Measurements from ENCODE around the gene LAMA2.

Gene LAMA2

DNA sequence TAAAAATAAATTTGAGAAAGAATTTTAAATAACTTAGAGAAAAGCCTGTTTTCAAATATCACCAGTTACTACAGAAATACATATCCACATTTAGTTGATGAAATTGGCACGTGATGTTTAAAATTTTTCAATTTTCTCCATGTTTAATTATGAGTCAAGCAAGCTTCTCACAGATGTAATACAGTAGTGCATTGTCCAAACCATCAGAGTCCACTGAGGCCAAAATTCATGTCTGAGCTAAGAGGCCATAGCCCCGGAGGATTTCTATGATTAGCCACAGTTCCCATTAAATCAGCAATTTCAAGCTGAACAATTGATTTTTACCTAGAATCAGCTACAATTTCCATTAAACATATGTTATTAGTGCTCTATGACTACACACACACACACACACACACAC is 387.0 kb downstream of the LAMA2 start:
- no peak for DNase-seq (ENCODE audit: low spot score)

DNA sequence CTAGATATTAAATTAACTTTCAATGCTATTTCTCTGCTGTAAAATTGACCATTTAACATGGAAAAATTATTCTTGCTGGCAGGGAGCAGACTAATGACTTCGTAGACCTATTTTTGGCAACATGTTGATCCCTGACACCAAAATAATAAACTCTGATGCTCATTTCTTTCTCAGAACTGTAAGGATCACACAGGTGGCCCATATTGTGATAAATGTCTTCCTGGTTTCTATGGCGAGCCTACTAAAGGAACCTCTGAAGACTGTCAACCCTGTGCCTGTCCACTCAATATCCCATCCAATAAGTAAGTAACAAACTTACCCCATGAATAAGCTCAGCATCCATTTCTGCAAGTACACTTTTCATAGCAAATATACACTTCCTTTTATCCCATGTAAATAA is 387.5 kb downstream of the LAMA2 start:
- no peak for DNase-seq (ENCODE audit: low spot score)

DNA sequence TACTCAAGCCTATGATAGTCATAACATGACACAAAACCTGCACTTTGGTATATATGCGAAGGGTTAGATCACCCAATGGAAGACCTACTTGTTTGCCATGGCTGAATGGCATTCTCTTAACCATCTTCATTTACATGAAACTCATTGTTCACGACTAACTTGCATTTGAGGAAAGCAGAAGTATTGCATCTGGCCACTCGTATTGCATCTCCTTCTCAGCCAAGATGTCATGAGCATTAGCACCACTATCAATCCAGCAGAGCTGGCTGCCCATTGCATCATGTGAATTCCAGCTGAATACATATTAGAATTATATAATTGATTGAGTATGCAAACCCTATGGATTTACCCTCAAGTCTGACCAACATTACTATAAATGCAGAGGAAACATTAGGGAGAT is 390.2 kb downstream of the LAMA2 start:
- no peak for DNase-seq (ENCODE audit: low spot score)

DNA sequence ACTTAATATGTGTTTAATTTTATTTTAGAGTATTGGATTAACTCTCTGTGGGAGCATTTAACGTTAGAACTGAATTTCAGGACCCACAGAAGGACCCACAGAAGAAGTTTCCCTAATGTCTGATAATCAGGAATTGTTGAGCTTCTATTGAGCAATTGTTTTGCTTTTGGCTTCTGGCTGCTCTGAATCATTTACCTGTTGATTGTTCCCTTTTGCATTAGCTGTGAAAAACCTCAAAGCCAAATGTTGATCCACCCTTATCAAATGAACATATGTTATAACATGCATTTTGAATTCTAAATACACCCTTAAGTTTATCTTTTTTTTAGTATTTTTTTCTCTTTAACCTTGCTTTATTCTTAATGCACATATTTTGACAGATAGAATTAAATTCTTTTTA is 393.5 kb downstream of the LAMA2 start:
- no peak for DNase-seq (ENCODE audit: low spot score)

DNA sequence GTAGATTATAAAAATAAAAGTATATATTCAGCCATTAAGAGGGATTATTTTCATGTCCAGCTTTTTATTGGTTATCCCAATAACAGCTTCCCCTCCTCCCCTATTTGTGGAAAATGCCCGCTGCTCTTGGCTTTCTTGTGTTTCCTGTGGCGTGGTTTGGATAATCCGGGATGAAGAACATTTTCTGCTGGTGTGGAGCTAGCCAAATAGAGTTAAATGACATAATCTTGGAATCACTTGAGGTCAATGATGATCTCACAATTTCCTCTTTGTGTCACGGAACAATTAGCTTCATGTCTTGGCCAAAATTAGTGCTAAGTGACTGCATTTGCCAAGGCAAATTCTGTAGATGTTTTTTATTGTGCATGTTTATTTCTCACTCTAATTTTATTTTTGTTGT is 394.0 kb downstream of the LAMA2 start:
- no peak for DNase-seq (ENCODE audit: low spot score)

DNA sequence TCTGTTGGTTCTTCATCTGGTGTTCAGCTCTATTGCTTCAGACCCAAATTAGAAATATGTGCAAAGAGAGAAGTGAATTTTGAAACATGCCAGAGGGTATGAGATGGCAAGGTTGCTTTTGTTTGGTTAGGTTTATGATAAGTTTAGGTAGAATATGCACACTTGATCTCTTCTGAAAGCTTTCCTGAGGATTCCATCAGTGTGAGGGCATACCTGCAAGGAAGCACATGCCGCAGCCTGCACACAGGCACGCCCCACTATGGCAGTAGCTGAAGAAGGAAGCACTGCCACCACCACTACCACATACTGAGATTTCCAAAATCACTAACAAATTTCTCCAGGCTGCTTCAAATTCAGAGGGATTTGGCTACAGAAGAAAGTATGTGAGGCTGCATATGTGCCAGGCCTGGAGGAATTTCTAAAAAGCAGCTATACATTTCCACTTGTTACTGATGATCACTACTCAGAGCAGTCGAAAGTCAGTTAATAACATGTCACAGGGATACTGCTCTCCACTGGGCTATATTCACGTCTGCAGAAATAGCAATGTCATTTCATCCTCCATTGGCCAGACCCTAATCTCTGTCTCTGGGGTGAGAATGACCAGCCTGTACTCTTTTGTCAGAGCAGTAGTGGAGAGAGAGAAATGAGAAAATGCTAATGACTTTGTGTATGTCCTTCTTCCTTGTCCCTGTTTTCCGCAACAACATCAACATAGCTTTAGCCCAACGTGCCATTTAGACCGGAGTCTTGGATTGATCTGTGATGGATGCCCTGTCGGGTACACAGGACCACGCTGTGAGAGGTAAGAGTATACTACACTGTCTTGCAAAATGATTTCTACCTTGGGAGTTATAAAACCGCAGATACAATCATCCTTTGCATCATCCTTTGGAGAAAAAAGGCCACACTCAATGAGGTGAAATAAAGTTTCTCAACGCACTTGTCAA is 396.7 kb downstream of the LAMA2 start:
- no peak for DNase-seq (ENCODE audit: low spot score)

DNA sequence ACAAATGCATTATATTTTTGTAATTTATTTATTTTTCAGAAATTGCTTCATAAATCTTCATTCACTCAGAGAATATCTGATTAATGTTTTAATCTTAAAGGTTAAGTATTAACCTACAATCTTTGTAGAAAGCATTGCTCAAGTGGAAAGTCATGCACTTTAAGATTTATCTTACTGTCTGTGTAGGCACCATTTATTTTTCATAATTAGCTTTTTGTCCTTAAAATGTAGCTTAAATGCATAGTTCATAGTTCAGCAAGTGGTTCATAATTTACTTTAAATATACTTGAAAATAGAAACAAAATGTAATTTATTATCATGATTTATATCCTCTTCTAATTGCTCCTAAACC is 397.3 kb downstream of the LAMA2 start:
- no peak for DNase-seq (ENCODE audit: low spot score)

DNA sequence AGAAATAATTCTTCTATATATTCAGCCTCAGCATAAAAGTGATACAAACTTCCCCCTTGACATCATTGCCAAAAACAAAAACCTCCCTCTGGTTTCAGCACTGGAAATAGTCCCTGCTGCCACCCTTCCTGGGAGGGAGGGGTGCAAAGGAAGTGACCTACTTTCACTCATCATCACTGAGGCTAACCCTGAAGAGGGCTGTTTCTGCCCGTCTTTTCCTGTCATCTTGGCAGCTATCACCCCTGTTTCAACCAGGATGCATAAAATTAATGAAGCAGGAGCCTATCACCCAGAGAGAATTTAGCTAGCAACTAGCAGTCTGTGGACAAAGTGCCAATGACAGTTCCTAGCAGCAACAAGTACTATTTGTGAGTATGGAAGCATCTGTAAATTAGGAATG is 397.8 kb downstream of the LAMA2 start:
- DNase-seq (ENCODE audit: low spot score), result peak; percentile 28

DNA sequence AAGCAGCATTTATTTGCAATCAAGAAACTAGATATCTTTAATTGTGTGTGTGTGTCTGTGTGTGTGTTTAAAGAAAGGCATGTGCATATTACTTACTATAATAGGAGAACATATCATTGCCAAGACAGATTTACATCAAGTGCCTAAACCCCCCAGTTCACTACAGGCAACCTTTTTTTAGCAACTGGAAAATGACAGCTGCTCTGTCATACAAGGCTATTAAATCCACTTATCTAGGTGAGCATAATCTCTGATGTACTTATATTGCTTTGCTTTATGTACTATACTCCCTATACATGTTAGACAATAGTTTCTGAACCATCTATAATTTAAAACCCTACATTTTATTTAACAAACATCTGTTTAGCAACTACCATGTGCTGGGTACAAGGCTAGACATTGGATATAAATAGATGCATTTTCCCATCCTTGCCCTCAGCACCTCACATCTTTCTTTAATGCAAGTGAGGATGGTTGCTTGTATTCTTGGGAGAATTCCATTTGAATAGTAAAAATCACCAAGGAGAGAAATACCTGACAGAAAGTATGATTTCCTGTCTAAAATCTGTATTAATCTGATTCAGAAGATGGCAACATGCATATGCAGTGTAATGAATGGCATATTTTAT is 398.3 kb downstream of the LAMA2 start:
- DNase-seq (ENCODE audit: low spot score), result peak; percentile 31

DNA sequence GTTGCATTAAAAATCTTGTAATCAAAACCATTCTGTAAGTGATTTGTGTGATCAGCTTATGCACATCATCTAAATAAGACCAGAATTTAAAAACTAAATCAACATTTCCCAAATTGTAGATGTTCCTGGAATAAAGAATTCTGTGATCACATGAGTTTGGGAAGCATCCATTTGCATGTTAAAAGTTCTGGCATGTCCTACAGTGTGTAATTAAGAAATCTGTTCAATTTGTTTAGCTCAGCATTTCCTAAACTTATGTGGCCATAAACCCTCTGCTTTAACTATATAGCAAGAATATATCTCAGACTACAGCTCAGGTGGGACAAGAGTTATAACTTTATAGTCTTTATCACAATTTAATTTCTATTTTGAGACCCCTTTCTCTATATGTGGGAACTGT is 399.1 kb downstream of the LAMA2 start:
- DNase-seq (ENCODE audit: low spot score), result no peak

DNA sequence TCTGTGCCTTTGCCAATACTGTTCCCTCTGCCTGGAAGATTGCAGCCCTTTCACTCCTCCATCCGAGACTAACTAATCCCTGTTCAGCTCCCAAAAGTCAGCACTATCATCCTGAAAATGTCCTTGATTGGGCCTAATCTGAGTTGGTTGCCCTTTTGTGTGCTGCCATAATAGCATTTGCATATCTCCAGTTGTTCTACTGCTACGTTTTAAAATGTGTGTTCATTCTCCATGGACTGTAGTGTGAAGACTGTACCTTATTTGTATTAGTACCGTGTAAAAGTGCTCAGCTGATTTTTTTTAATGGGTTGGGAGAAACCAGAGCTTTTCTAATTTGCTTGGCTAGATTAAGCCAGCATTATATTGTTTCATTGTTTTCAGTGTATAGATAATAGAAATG is 401.3 kb downstream of the LAMA2 start:
- no peak for DNase-seq (ENCODE audit: low spot score)

DNA sequence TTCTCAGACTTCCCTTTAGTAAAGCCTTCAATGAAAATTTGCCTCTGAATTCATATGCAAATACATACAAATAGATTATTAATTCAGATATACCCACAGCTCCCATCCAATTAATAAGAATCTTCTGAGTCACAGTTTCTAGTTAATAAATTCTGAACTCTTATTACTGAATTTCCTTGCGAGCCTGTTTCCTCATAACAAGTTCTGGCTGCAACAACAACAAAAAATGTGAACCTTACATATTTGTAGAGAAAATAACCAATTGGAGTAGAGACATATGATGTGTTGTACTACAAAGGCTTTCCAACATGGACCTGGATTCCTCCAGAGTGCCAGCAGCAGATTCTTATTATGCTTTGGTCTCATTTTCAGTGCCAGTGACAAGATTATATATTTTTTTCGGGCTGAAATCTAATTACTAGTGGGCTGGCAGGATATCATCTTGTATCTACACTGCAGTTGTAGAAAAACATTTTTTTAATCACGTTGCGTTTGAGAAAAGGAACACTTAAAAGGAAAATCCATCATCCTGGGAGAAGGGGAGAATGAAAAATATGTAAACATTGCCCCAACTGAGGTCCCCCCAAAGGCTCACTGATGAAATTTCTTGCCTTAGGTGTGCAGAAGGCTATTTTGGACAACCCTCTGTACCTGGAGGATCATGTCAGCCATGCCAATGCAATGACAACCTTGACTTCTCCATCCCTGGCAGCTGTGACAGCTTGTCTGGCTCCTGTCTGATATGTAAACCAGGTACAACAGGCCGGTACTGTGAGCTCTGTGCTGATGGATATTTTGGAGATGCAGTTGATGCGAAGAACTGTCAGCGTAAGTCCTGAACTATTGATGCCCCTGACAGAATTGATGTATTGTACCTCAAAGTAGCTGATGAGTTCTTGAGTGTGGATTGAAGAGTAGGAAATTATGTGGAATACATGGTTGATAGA is 404.6 kb downstream of the LAMA2 start:
- no peak for DNase-seq (ENCODE audit: low spot score)

DNA sequence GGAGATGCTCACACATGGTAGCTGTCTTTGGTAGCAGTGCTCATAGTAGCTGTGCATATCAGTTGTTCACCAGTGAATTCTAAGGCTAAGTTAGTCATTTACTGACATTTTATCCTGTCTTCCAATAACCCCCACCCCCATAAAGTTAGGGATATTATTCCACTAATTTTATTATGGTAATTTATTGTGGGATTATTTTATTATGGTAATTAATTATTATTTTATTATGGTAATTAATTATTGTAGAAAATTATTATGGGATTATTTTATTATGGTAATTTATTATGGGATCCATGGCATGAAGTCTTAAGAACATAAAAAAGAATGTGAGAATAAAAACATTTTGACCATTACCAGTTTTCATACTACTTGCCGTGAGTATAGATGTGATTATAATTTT is 406.5 kb downstream of the LAMA2 start:
- no peak for DNase-seq (ENCODE audit: low spot score)

DNA sequence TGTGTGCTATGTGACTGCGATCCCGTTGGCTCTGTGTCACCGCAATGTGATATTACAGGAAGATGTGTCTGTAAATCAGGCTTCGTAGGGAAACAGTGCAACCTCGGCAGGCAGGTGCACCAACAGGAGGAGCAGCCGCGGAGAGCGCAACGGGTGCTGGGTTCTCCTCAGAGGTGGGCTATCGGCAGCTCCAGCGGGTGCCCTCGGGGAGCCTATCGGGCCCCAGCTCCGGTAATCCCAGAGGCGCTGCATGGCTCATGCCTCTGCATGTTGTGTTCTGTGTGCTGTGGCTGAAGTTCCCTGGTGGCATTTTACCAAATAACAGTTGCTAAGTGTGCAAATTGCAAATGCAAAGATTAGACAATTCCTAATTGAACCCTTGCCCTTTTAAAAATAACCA is 409.9 kb downstream of the LAMA2 start:
- DNase-seq (ENCODE audit: low spot score), result no peak

DNA sequence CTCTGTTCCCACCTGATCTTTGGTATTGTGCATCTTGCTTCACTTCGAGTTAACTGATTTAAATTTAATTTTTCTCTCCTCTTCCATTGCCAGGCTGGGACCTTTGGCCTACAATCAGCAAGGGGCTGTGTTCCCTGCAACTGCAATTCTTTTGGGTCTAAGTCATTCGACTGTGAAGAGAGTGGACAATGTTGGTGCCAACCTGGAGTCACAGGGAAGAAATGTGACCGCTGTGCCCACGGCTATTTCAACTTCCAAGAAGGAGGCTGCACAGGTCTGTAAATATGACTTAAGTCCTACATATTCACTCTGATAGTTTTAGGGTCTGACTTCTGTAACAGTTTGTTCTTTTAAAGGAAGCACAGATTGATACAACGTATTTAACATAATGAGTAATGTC is 414.7 kb downstream of the LAMA2 start:
- DNase-seq (ENCODE audit: low spot score), result no peak

DNA sequence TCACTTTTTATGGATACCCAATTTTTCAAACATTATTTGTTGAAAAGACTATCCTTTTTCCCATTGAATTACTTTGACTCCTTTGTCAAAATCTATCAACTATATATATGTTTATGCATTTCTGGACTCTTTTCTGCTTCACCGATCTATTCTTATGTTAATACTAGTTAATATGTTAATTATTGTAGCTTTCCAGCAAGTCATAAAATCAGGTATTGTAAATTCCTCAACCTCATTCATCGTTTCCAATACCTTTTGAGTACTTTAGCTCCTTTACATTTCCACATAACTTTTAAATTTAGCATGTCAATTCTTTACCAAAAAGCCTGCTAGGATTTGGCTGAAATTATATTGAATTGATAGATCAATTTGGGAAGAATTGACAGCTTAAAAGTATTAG is 419.7 kb downstream of the LAMA2 start:
- no peak for DNase-seq (ENCODE audit: low spot score)

DNA sequence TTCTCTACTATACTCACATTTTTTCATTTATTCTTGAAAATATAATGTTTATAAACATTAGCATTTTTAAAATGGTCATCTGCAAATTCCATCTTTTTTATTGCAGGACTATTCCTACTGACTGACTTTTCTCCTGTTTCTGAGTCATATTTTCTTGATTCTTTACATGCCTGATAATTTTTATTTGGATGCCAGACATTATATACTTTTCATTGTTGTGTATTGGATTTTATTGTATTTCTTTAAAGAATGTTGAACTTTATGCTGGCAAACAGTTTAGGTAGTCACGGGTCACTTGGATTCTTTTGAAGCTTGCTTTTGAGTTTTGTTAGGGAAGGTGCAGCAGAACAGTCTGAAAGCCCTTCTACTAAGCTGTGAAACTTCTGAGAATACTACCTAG is 423.9 kb downstream of the LAMA2 start:
- DNase-seq (ENCODE audit: low spot score), result no peak

DNA sequence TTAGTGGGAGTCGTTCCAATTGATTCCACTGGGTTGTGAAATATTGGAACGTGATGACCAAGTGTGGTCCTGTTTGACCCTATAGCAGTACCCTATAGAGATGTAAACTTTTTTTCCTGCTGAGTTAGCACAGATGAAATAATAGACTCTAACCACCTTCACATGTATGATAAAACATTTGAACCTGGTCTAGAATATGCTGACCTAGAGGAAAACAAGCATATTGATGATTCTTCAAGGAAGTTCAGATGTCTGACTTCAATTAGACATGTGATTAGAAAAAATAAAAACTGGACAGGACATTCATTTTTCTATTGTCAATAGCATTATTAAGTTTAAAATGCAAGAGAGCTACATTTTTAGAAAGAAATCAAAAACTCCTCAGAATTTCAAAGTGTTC is 424.9 kb downstream of the LAMA2 start:
- DNase-seq (ENCODE audit: low spot score), result no peak

DNA sequence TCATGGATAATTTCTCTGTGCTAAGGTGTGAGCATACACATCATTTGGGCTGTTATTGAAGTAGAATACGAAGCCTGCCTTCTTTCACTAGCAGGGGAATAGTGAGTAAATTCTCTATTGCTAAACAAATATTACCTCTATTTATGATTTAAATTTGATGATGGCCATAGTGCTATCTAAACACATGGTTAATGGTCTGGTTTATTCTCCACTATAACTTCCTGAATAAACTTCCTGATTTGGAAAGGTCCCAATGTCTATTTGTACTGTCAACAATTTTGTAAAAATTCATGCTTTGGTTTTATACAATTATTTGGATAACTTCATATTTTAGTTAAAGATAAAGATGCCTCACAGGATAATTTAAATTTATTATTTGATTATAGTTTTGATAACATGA is 426.2 kb downstream of the LAMA2 start:
- no peak for DNase-seq (ENCODE audit: low spot score)

DNA sequence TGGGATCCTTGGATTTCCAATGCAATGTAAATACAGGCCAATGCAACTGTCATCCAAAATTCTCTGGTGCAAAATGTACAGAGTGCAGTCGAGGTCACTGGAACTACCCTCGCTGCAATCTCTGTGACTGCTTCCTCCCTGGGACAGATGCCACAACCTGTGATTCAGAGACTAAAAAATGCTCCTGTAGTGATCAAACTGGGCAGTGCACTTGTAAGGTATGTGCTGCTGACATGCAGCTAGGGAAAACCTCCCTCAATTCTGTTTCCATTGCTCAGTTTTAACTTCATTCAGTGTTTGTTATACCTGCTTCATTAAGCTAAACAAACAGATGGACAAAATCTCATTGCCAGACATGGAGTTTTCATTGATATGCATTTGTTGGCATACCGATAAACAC is 429.9 kb downstream of the LAMA2 start:
- no peak for DNase-seq (ENCODE audit: low spot score)

DNA sequence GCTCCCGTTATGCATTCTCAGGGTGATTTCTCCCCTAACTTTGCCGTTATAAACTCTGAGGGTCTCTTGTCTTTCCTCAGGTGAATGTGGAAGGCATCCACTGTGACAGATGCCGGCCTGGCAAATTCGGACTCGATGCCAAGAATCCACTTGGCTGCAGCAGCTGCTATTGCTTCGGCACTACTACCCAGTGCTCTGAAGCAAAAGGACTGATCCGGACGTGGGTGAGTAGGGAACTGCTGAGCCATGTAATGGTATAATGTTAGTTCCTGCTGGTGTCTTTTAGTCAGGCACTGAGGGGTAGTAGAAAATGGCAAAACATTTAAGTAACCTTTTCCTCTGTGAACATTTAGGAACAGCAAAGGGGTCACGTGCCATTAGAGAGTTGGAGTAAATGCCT is 431.6 kb downstream of the LAMA2 start:
- no peak for DNase-seq (ENCODE audit: low spot score)

DNA sequence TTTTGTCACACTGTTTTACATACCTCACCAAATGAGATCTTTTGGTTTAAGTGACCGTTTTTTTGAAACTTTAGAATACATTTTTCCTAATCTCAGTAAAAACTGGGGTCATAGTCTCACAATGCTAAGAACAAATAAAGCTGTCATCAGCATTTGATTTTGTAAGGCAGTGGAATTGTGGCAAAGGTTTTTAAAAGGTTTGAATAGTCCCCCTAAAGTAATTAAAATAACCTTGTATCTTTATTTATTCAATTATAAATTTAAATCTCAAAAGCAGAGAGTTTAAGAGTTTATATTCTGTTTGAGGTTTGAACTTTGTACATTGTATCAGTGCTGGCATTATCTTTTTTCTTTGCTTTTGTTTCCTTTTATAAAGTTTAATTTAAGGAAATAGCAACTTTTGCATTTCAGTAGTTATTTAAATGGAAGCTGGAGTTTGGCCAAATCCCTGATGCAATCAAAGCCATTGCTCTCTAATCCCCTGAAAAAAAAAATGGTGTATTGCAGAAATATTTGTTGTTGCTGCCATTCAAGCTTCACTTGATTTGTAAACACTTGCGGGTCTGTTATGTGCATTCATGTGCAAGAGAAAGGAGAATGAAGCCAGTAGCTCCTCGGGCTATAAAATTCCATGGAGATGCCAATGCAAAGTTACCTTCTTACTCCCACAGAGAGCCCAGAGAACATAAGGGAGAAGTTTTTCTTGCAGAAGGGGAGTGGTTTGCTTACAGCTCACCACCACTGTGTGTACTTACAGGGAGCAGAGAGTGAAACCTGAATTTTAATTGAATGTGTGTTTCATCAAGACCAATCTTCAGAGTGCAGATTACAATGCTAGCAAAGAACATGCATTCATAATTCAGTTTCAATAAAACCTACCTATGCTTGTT is 435.2 kb downstream of the LAMA2 start:
- DNase-seq (ENCODE audit: low spot score), result no peak
